Keratinocyte (primary cell): ENCODE data around the gene TOR1AIP2. TPM values are rescaled to one million over a fixed set of nuclear protein-coding genes. Genes with fewer than 3 reads are reported as not detected.

Experiments
- DNase-seq: peaks from one replicate; pipeline ENCODE4 v3.0.0-alpha.2; 2011; ENCODE audit warnings: low read depth, missing footprints, low spot score
- FAIRE-seq: peaks from 2 replicates; lab custom pipeline; 2011; peaks lifted over from hg19 to GRCh38; lab: Jason Lieb, UNC
- H2AFZ ChIP-seq: 2 replicates; pipeline ENCODE4 v1.6.0; 2012; ENCODE audit warnings: low read length, control low read depth, inconsistent platforms; ENCODE audit not compliant: control insufficient read depth
- H3K27ac ChIP-seq: 2 replicates; pipeline ENCODE4 v1.5.1; 2011; ENCODE audit warnings: low read length; ENCODE audit not compliant: control insufficient read depth, insufficient read depth
- H3K27me3 ChIP-seq: 3 replicates; pipeline ENCODE4 v1.6.0; 2011; ENCODE audit warnings: low read length; ENCODE audit not compliant: control insufficient read depth, insufficient read depth; ENCODE audit errors: extremely low read depth
- H3K36me3 ChIP-seq, 2 experiments: 2 replicates in 1 of 2; 3 replicates in 1 of 2; pipeline ENCODE4 v1.5.1; 2011; ENCODE audit warnings: low read length in 2 of 2, mild to moderate bottlenecking in 1 of 2; ENCODE audit not compliant: control insufficient read depth in 2 of 2, insufficient read depth in 2 of 2; ENCODE audit errors: extremely low read depth in 1 of 2
- H3K4me1 ChIP-seq: 3 replicates; pipeline ENCODE4 v1.5.1; 2011; ENCODE audit warnings: low read length; ENCODE audit not compliant: control insufficient read depth, insufficient read depth; ENCODE audit errors: extremely low read depth
- H3K4me2 ChIP-seq: 3 replicates; pipeline ENCODE4 v1.6.0; 2011; ENCODE audit warnings: low read depth, low read length; ENCODE audit not compliant: control insufficient read depth, insufficient read depth; ENCODE audit errors: extremely low read depth
- H3K4me3 ChIP-seq, 3 experiments: fragments of 200-600 bp in 1 of 3; sonication (generic) in 1 of 3; 2 replicates in 2 of 3; 3 replicates in 1 of 3; pipeline ENCODE4 v1.5.1; 2011 to 2016; ENCODE audit warnings: low read length in 3 of 3, mild to moderate bottlenecking in 3 of 3, control low read depth in 2 of 3, inconsistent platforms in 1 of 3, low read depth in 1 of 3, mixed read lengths in 1 of 3, mixed run types in 1 of 3, moderate library complexity in 1 of 3; ENCODE audit not compliant: control insufficient read depth in 2 of 3, insufficient read depth in 2 of 3; ENCODE audit errors: extremely low read depth in 1 of 3
- H3K79me2 ChIP-seq: 2 replicates; pipeline ENCODE4 v1.6.0; 2012; ENCODE audit warnings: low read length; ENCODE audit not compliant: control insufficient read depth, insufficient read depth
- H3K9ac ChIP-seq: 3 replicates; pipeline ENCODE4 v1.6.0; 2011; ENCODE audit warnings: low read length; ENCODE audit not compliant: control insufficient read depth, insufficient read depth; ENCODE audit errors: extremely low read depth
- H3K9me1 ChIP-seq: 3 replicates; pipeline ENCODE4 v1.6.0; 2011; ENCODE audit warnings: low read length; ENCODE audit not compliant: control insufficient read depth, insufficient read depth; ENCODE audit errors: extremely low read depth
- H3K9me3 ChIP-seq: 2 replicates; pipeline ENCODE4 v1.5.1; 2012; ENCODE audit warnings: low read depth, low read length; ENCODE audit not compliant: control insufficient read depth
- H4K20me1 ChIP-seq: 3 replicates; pipeline ENCODE4 v1.6.0; 2011; ENCODE audit warnings: low read length; ENCODE audit not compliant: control insufficient read depth, insufficient read depth; ENCODE audit errors: extremely low read depth
- EZH2 ChIP-seq: IDR thresholded peaks from one replicate; pipeline ENCODE4 v1.6.1; 2012; ENCODE audit warnings: inconsistent platforms, mild to moderate bottlenecking, low read length, moderate library complexity
- dilution Hi-C: fragments of 300-500 bp; cut with MboI; formaldehyde crosslinking; loops from one replicate; pipeline ENCODE4 v1.7.0; 2020; ENCODE audit warnings: low sequenced_read_pairs; ENCODE audit not compliant: extremely low pct_ligation_motif_present
- polyA plus RNA-seq, 5 experiments: library from polyadenylated mRNA; depleted of rRNA in 3 of 5; stranded (reverse) in 3 of 5; stranded (forward) in 1 of 5; unstranded in 1 of 5; fragments of >200 nt; gene quantifications; 1 replicate in 1 of 5; 2 replicates in 3 of 5; 3 replicates in 1 of 5; pipeline versions ENCODE4 v1.2.1 to v1.2.3, GENCODE V29; 2011 to 2012; ENCODE audit warnings: missing spikeins in 2 of 5, low read depth in 1 of 5, low replicate concordance in 1 of 5
- TF ChIP-seq, protein P1 (sequence below), 3 experiments: IDR thresholded peaks in 1 of 3; conservative IDR thresholded peaks in 1 of 3; optimal IDR thresholded peaks in 1 of 3; 2 replicates in 2 of 3; 3 replicates in 1 of 3; pipeline versions ENCODE3 to v1.5.1; 2011; ENCODE audit warnings: low read length in 3 of 3, mild to moderate bottlenecking in 3 of 3, moderate library complexity in 2 of 3, control low read depth in 1 of 3, inconsistent platforms in 1 of 3; ENCODE audit not compliant: insufficient read depth in 2 of 3; ENCODE audit errors: extremely low read depth in 1 of 3

Gene TOR1AIP2
- polyA plus RNA-seq, 1 donor (not counting 4 experiments of a cell fraction or from before 2014, with no cell fraction given), result 49.9 TPM

DNA sequence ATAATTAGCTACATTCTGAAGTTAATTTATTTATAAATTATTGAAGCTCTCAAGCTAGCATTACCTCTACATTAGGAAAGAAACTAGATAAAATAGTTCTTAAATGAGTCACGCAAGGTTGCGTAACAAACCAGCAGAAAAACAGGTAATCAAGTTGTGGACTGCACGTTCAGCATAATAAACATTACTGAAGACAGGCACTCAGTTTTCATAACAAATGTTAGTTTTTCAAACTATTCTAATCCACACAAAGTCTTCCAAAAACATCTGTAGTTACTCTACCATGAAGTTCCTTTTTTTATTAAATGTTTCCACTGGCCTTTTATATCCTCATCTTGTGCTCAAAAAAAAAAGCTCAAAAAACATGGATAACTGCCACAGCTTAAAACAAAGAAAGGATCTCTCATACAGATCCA, 1.3 kb downstream of the TOR1AIP2 start:
- Histone ChIP-seq H3K36me3 (peaks cover 3 to 23% of the 10 kb centered on the region in 2 experiments), H2AFZ (no peak overlapping the region), H3K4me3 (peak overlapping the region; percentile 74 to 97 (median 80)), H3K9me3 (no peaks in the 10 kb centered on the region), H4K20me1 (peaks cover 9% of the 10 kb centered on the region), H3K4me1 (peaks cover 11% of the 10 kb centered on the region), H3K27ac (peak overlapping the region; percentile 83), H3K9me1 (no peaks in the 10 kb centered on the region), H3K9ac (peak overlapping the region; percentile 82), H3K79me2 (peaks cover 65% of the 10 kb centered on the region), H3K4me2 (peak overlapping the region; percentile 80), H3K27me3 (no peaks in the 10 kb centered on the region)
- TF ChIP-seq EZH2, result no peak
- TF ChIP-seq, protein P1, sequence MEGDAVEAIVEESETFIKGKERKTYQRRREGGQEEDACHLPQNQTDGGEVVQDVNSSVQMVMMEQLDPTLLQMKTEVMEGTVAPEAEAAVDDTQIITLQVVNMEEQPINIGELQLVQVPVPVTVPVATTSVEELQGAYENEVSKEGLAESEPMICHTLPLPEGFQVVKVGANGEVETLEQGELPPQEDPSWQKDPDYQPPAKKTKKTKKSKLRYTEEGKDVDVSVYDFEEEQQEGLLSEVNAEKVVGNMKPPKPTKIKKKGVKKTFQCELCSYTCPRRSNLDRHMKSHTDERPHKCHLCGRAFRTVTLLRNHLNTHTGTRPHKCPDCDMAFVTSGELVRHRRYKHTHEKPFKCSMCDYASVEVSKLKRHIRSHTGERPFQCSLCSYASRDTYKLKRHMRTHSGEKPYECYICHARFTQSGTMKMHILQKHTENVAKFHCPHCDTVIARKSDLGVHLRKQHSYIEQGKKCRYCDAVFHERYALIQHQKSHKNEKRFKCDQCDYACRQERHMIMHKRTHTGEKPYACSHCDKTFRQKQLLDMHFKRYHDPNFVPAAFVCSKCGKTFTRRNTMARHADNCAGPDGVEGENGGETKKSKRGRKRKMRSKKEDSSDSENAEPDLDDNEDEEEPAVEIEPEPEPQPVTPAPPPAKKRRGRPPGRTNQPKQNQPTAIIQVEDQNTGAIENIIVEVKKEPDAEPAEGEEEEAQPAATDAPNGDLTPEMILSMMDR (optimal IDR thresholded peaks at IDR 0.05 in 1 of 3, IDR thresholded peaks at IDR 0.05 in 1 of 3, conservative IDR thresholded peaks at IDR 0.05 in 1 of 3; ENCODE audit: extremely low read depth in 1 of 3, insufficient read depth in 2 of 3, low read length in 3 of 3), result no peak
- no peak for FAIRE-seq
- dilution Hi-C loops, result no loop called here
- DNase-seq, result no peak

DNA sequence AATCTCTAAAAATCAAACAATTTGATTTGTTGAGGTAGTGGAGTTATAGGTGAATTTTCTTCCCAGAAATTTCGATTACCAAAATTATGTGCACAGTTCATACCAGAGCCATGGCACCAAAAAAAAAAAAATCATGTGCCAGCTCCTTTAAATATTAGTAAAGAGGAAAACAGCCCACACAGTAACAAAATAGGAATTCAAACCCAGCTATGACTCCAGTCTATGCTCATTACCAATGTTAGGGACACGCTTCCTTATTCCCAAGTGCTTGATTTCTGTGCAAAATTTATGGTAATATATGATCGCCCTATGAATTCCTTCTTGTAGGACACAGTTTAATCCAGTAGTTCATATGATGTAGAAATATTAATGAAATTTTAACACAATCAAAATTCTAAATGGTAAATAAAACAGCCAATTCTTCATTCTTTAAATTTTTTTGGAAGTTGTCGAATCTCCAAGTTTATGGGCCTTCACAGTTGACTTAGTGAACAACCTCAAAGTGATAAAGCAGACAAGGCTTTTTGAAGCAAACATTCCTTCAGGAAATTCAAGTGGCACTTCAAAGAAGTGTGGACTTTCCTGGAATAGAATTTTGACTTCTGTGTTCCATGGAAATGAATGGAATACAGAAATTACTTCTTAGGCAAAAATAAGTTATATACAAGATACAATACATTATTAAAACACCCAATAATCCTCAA, 1.9 kb downstream of the TOR1AIP2 start:
- Histone ChIP-seq H3K4me3 (peak overlapping the region; percentile 74 to 97 (median 80)), H3K36me3 (peaks cover 3 to 23% of the 10 kb centered on the region in 2 experiments), H3K27ac (peak overlapping the region; percentile 83), H3K79me2 (peaks cover 68% of the 10 kb centered on the region), H3K27me3 (no peaks in the 10 kb centered on the region), H3K4me2 (peak overlapping the region; percentile 80), H3K4me1 (peaks cover 11% of the 10 kb centered on the region), H3K9ac (peak overlapping the region; percentile 28), H4K20me1 (peaks cover 9% of the 10 kb centered on the region), H3K9me1 (no peaks in the 10 kb centered on the region), H2AFZ (no peak overlapping the region), H3K9me3 (no peaks in the 10 kb centered on the region)
- FAIRE-seq (no peak), DNase-seq (no peak)
- TF ChIP-seq EZH2, result no peak
- TF ChIP-seq, protein P1 (optimal IDR thresholded peaks at IDR 0.05 in 1 of 3, IDR thresholded peaks at IDR 0.05 in 1 of 3, conservative IDR thresholded peaks at IDR 0.05 in 1 of 3; ENCODE audit: extremely low read depth in 1 of 3, insufficient read depth in 2 of 3, low read length in 3 of 3), result no peak
- dilution Hi-C loops, result no loop called here
